ENCODE measurements around the gene TMEM62. TPM values are rescaled to one million over a fixed set of nuclear protein-coding genes. Genes with fewer than 3 reads are reported as not detected.

The TMEM62 gene
- total RNA-seq, 1 donor from 2014 or later = 11.5 TPM

GRCh38 chr15:43208052-43209002 lies 74.9 kb downstream of the TMEM62 start:
- no peak overlapping the region for H3K27ac Mint-ChIP-seq
- H3K4me3 Mint-ChIP-seq = no peak overlapping the region
- H3K9me3 Mint-ChIP-seq = no peaks in the 10 kb centered on the region
- peak; percentile 61 for DNase-seq (ENCODE audit: extremely low spot score, unreplicated experiment)
- H3K4me1 Mint-ChIP-seq (ENCODE audit: unreplicated experiment) = peaks cover 6% of the 10 kb centered on the region
- peaks cover 56% of the 10 kb centered on the region for H3K27me3 Mint-ChIP-seq
- no peaks in the 10 kb centered on the region for H3K36me3 Mint-ChIP-seq
- TF ChIP-seq CTCF (conservative IDR thresholded peaks at IDR 0.05) = no peak

- peak; percentile 18 for TF ChIP-seq CTCF (conservative IDR thresholded peaks at IDR 0.05)
- peaks cover 4% of the 10 kb centered on the region for H3K4me1 Mint-ChIP-seq (ENCODE audit: unreplicated experiment)
- DNase-seq (ENCODE audit: extremely low spot score, unreplicated experiment) = no peak
Observed at GRCh38 chr15:43209059-43209824, 75.9 kb downstream of the TMEM62 start.

GRCh38 chr15:43210172-43210745 lies 76.9 kb downstream of the TMEM62 start:
- Mint-ChIP-seq H3K4me1 (ENCODE audit: unreplicated experiment) (no peaks in the 10 kb centered on the region), H3K27ac (no peak overlapping the region), H3K9me3 (no peaks in the 10 kb centered on the region), H3K4me3 (no peak overlapping the region), H3K36me3 (no peaks in the 10 kb centered on the region), H3K27me3 (peaks cover 46% of the 10 kb centered on the region)
- no peak for TF ChIP-seq CTCF (conservative IDR thresholded peaks at IDR 0.05)
- no peak for DNase-seq (ENCODE audit: extremely low spot score, unreplicated experiment)

More at GRCh38 chr15:43209059-43209824, 75.9 kb downstream of the TMEM62 start:
- H3K27ac Mint-ChIP-seq = no peak overlapping the region
- no peaks in the 10 kb centered on the region for H3K9me3 Mint-ChIP-seq
- H3K27me3 Mint-ChIP-seq = peaks cover 51% of the 10 kb centered on the region
- no peaks in the 10 kb centered on the region for H3K36me3 Mint-ChIP-seq
- H3K4me3 Mint-ChIP-seq = no peak overlapping the region

GRCh38 chr15:43210807-43211206 lies 77.4 kb downstream of the TMEM62 start:
- Mint-ChIP-seq H3K27ac (no peak overlapping the region), H3K36me3 (no peaks in the 10 kb centered on the region), H3K4me3 (no peak overlapping the region), H3K4me1 (ENCODE audit: unreplicated experiment) (no peaks in the 10 kb centered on the region), H3K9me3 (no peaks in the 10 kb centered on the region), H3K27me3 (peaks cover 41% of the 10 kb centered on the region)
- TF ChIP-seq CTCF (conservative IDR thresholded peaks at IDR 0.05) = no peak
- DNase-seq (ENCODE audit: extremely low spot score, unreplicated experiment) = no peak

GRCh38 chr15:43211224-43211735 lies 77.9 kb downstream of the TMEM62 start:
- no peak for TF ChIP-seq CTCF (conservative IDR thresholded peaks at IDR 0.05)
- Mint-ChIP-seq H3K9me3 (no peaks in the 10 kb centered on the region), H3K27ac (no peak overlapping the region), H3K27me3 (peaks cover 39% of the 10 kb centered on the region), H3K4me1 (ENCODE audit: unreplicated experiment) (no peaks in the 10 kb centered on the region), H3K4me3 (no peak overlapping the region), H3K36me3 (no peaks in the 10 kb centered on the region)
- no peak for DNase-seq (ENCODE audit: extremely low spot score, unreplicated experiment)

Data from type B pancreatic cell (in vitro differentiated cells).